NAMALWA (cell line): ENCODE measurements around the gene CCNK.

ENCODE experiments used
- DNase-seq: peaks from one replicate; pipeline ENCODE4 v3.0.0-alpha.2; 2015; ENCODE audit warnings: low spot score

CCNK gene

DNA sequence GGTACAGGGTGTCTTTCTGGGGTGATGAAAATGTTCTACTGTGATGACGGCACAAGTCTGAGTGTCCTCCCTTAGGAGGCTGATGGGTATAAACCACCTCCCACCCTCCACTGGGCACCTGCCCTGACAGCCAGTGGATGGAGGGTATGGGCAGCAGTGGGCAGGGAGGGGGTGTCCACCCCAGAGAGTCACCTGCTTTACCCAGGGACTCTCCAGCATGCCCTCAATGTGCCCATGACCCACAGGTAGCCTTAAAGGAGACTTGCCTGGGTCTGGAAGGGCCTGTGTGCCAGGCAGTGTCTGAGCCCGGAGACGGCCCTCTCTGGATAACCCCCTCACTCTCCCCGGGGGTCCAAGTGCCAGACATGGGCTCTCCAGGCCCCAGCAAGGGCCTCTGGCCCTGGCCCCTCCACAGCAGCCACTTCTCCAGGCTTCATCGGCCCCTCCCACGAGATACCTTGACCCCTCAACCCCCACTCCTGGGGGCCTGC is 38.8 kb downstream of the CCNK start:
- DNase-seq: no peak

DNA sequence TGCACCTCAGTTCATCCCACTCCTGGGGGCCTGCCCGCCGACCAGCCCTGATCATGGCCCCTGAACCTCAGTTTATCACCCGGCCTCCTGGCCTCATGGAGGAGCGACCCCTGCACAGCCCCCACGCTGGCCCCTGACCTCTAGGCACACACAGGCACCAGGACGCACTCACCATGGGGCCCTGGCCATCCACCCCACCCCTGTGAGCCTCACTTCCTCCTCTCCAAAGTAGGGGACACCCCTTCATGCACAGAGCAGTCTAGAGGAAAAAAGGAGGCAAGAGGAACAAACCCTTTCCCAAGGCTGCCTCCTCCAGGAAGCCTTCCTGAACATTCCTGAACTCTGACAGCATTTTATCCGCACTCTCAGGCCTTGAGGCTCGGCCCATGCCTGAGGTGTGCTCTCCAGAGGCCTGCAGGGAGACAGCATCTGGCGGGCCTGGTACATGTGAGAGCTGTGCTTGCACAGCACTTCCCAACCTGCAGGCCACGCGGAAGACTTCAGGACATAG is 39.4 kb downstream of the CCNK start:
- no peak for DNase-seq

DNA sequence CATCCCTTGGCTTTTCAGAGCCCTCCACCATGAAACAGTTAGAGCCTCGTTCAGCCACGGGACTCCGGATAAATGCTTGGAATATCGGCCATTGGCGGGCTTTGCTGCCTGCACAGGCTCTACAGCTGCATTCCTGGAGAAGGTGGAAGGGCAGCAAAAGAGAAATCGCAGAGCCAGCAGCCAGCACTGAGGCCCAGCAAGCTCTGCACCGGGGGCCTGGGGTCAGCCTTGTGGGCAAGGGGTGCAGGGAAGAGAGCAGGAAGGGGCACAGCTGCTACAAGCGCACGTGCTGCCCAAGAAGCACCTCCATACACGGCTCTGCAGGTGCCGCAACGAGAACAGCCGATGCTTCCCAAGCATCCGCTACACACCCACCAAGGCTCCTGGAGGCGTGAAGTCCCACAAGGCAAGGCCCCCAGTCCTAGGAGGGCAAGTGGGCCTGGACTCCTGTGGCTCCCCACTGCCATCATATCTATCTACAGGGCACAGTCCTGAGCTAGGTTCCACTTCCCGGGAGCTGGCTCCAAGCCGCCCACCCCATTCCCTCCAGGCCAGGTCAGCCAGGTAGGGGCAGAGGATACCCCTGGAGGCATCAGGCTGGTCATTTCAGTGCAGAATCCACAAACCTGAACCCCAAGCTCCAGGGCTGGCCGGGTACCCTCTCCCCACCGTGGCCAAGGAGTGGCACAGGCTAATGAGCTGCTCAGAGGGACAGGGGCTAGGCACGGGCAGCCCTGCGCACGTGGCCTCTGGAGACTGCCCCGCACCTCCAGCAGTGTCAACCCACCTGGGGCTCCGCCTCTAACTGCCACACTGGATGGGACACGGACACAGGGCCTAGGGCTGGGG is 40.2 kb downstream of the CCNK start:
- DNase-seq: no peak

DNA sequence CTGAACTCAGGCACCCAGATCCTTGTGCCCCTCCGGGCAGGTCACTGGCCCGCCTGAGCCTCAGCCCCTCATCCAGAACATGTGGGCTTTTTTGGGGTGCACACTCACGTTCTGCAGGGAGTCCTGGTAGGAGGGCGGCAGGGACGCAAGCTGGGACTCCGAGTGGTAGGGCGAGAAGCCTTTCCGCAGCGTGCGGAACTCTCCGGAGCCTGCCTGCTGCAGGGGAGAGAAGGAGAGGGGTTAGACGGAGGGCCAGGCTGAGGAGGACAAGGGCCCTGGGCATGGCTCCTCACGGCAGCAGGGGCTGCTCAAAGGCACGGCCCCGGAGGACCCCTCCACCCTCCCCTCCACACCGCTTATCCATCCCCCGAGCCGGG is 40.8 kb downstream of the CCNK start:
- DNase-seq: no peak

DNA sequence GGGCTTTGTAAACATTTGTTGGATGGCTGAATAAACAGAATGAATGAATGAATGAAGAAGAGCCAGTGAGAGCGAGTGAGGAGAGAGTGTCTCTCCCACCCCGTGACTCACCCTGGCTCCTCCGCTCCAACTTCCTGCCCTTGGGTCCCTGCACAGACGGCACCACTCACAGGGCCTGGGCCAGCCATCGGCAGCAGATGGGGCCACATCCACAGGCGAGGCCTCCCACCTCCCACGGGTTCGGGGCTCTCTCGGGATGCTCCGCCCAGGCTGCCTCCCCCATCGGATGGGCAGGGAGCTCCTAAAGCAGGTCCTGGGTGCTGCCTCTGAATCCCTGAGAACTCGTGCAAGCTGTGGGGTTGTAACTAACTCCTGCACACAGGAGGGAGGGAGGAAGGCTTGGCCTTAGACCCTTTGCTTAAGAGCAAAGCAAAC is 41.3 kb downstream of the CCNK start:
- no peak for DNase-seq

DNA sequence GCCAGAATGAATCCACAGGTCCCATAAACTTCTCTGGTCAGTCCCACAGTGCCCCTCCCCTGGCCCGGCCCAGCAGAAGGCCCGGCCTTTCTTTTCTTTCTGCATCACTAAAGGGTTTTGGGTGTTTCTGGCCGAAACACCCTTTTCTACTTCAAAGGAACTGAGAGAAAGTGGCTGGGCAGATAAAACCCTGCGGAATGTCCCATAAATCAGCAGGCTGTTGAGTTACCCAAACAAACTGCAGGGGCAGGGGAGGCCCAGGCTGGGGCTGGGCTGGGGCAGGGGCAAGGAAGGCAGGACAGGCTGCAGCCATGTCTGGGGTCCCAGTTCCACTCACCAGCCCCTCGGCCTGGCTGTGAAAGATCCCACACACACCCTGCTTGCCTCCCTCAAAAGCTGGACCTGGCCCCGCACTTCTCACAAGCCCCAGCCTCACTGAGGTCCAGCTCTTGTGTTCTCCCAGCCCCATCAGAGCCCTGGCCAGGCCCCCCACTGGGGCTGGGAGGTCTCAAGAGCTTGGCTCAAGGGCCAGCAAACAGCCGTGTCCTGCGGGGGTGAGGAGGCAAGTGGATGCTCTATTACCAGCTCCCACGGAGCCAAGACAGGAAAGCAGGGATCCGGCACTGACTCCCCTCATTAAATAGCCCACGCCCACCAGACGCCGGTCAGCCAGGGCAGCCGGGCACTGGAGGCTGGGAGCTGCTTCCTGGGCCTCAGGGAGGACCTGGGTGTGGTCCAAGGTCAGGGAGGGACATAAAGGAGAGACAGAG is 41.9 kb downstream of the CCNK start:
- no peak for DNase-seq

DNA sequence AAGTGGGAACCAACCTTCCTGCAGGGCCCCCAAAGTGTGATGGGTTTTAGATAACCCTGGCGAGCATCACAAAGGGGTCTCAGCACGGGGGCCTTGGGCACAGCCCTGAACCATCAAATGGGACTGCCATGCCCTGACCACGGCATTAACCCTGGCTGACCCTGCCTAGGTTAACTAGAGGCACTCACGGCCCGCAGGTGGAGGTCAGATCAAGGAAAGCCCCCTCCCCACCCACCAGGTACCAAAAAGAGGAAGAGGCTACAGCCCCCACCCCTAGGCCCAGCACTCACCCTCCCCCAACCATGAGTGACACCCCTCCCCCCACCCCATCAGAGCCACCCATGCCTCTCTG is 42.5 kb downstream of the CCNK start:
- no peak for DNase-seq

DNA sequence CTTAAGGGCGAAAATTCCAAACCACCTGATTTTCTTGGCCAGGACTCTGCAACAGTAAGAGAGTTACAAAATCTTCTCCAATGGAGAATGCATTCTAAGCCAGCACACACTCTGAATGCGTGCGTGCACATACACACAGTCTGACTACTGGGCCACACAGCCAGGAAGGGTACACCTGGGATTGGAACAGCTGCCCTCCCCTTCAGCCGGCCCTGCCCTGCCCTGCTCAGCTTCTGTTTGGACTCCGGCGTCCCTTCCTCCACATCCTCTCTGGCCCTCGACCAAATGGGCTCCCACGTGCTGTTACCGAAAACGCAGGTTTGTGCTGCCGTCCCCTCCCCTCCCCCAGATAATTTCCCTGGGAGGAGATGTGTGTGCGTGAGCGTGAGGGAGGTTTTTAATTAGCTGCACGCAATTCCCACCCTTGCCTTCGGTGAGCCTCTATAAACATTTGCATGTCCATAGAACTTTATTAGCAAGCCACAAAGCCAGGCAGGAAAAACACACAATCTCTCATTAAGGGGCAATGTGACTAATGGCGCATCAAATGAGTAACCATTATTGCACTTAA is 43.0 kb downstream of the CCNK start:
- DNase-seq: no peak

DNA sequence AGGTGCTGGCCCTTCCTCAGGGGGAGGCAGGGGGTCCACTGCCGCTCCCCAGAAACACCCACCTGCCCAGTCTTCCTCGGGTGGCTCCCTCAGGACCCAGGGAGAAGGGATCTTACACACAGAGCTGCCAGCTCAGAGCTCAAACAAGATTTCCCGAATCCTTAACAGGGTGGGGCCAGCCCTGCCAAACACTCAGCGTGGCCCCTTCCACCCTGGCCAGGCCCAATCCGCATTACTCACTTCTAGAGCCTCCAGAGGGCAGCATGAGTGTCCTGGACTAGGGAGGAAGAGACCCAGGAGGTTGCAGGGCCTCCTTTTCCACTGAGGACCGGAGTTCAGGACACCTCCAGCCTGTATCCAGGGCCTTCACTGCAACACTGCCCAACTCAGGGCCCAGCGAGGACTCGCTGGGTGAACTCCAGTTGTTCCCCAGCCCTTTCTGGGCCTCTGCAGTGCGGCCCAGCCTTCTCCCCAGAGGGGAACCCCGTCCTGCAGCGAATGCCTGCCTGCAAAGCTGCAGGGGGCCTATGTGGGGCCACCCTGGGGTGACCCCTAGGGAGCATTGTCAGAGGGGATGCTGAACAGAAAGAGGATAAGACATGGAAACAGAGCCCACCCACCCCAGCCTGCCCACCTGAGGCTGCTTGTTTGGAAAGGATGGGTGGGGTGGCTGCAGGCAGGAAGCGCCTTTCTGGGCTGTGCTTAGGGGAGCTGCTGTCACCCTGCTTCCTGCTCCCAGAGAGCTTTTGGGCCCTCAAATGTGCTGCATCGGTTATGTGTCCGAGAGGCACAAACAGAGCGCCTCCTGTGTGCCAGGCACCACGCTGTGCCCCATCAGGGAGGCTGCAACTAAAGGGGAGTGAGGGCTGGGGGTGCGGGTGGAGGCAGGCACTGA is 43.8 kb downstream of the CCNK start:
- no peak for DNase-seq

DNA sequence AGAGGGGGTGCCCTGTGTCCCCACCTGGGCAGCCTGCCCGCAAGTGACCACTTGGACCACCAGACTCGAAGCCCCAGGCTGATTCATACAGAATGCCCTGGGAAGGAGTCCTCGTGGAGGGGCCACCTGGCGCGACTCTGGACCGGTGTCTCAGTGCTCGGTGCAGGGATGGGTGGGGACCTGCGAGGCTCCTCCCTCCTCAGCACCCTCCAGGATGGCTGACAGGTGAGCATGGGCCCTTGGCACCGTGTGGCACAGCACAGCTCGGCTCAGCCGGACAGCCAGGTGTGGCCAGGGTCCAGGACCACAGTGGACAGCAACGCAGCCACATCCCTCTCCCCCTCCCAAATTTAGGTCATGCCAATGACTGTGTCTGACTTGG is 44.5 kb downstream of the CCNK start:
- DNase-seq: no peak

DNA sequence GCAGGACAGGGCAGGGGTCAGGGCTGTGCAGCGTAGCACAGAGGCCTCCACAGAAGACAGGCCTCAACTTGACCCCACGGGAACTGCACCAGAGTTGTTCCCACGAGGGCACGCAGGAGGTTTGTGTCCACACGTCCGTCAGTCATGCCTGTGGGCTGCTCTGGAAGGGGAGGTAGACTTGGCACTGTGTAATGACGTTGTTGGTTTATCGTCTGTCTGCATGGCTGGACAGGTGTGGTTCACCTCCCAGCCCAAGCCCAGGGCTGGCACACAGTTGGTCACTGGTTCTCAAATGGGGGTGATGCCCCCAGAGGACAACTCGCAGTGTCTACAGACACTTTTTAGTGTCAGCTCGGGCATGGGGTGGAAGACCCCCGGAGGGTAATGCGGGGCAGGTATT is 45.8 kb downstream of the CCNK start:
- no peak for DNase-seq

DNA sequence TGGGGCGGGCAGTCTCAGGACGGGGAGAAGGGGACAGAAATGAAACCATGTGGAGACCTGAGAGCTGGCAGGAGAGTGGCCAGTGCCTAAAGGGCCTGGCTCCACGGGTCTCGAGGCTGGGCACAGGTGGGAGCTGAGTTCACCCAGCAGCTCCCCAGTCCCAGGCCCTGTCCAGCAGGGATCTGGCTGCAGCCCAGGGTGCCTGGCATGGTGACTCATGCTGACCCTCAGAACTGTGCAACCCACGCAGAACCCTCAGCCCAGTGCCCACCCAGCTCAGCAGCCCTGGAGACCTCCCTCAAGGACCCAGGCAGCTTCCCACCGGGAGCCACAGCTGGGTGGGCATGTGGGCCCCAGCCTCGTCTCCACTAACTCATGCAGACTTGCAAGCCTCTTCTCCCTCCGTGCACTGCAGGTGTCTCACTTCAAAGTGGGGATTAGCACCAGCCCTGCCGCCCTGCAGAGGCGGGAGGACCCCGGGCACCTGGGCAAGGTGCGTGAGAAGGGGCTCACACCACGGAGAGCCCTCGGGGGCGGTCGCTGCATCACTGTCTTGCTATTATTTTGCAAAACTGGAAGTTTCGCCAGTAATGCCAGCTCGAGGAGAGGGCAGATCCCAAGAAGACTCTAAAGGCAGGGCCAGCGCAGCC is 46.3 kb downstream of the CCNK start:
- no peak for DNase-seq

DNA sequence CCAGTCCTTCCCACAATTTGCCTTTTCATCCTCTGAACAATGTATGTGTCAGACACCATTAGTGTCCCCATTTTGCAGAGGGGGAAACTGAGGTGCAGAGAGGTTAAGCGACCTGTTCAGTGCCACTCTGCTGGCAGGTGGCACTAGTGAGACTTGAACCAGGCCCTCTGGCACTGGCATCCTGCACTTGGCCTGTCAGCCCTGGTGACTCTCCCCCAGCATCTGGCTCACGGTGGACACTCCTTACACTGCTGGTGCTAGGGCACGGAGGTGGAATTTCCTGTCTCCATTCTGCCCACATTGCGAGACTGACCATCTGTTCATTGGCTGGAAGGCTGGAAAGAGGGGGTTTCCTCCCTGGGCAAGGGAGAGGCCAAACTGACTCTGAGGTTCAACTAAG is 48.7 kb downstream of the CCNK start:
- DNase-seq: no peak

DNA sequence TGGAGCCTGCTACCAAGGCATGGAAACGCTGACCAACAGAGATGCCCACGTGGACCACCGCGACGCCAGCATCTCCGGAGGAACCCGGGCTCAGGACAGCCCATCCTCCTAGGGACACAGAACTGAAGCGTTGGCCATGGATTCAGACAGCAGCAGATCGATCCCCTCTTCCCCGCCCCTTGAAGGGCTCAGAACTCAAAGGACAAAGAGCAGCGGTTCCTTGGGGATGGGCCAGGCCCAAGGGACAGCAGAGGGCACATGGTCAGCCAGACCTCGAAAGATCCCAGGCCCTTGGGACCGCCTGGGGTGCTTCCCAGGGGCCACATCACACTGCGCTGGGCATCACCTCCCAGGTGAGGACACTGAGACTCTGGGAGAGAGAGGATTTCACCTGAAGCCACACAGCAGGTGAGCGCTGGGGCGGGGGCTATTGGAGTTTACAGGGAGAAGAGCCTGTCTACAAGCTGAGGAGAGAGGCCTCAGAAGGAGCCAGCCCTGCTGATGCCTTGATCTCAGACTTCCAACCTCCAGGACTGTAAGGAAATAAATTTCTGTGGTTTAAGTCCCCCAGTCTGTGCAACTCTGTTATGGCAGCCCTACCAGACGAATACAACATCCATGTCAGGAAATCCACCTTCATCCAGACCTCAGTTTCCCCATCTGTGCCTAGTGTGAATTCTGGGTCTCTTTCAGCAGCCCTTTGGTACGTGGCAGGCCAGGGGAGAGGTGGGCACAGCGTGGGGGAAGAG is 49.4 kb downstream of the CCNK start:
- DNase-seq: no peak

DNA sequence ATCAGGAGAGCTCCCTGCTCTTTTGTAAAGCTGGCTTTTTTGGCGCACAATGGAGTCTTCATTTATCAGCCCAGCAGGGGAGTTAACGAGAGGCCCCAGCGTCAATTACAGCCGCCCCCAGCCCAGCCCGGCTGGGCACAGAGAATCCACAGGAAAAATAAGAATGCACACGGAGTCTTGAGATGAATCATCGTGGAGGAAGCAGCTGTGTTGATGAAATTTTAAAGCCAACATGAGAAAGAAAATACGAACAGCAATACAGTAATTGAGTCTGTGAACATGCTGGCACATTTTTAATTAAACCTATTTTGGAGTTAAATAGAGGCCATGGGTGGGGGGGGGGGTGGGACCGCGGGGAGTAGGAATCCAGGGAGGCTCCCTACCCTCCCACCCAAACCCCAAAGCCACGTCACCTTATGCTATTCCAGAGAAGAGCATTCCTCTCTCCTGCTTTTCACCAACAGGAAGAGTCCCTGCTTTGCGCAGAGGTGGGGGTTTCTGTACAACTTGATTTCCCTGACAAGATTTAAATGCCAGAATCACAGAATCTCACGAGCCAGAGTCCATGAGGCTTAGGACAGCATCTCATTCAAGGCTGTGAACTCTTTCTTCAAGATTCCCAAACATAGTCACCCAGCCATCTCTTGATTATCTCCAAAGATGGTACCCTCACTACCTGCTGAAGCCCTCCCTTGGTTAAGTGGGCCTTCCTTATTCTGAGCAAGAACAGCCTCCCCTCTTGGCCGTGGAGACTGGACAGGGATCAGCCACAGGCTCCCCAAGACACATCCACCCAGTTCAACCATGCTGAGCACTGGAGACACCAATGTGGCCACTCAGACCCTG is 50.3 kb downstream of the CCNK start:
- no peak for DNase-seq

DNA sequence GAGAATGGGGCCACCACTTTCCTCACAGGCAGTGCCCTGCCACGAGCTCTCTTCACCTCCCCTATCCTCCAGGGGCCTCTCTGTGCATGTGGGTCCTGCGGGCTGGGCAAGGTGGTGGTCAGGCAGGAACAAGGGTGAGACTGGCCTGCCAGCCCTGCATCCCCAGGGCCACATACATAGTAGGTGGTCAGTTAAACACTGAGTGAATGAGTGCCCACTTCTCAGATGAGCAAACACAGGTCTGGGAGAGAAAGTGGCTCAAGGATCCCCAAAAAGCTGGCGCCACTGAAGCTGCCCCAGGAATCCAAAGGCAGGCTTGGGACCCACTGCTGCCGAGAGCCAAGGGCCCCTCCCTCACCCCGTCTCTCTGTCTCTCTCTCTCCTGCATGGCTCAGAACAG is 51.1 kb downstream of the CCNK start:
- DNase-seq: no peak

DNA sequence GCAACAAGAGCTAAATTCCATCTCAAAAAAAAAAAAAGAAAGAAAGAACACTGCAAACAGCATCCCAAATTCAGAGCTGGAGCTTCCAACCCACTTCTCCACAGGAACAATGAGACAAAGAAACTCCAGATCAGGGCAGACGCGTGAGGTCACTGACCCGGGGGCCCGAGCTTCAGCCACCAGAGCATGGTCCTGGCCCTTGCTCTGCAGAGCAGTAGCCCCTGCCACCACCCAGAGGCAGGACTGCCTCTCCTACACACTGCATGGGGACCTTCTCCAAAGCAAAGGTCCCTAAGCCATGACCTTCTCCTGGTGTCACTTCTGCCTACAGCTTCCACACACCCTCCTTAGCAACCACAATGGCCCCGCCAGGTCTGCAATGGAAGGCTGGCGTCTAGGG is 53.1 kb downstream of the CCNK start:
- DNase-seq: no peak

DNA sequence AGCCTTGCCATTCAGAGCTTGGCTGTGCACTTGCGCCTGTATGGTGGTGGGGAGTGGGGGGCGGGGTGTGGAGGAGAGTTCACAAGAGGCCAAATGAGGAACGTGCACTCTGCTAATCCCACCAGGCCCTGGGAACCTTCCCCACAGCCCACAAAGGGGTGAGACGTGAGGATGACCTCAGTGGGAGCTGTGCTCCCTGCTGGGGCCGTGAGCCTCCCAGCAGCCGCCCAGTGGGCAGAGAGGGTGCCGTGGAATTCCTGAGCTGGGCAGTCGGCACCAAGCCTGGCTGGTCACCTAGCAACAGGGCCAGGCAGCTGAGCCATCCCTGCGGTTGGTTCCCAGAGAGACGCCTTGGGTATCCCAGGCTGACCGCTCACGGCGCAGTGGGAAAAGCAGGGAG is 53.7 kb downstream of the CCNK start:
- DNase-seq: no peak

DNA sequence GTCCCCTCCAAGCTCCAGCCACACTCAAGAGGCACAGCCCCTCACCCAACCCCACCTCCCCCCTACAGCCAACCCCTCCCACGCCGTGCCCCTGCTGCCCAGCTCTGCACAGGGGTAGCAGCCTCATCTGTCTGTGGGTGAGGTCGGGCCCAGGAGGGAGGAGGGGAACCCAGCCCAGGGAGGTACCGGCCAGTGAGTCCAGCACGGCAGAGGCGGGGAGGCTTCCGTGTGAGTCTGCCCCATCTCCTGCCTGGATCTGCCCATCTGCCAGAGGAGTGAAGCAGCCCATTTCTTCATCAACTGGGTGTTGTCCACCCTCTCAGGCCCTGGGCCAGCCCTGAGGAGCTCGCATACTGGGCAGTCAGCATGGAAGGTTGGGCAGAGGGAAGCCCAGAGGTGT is 54.2 kb downstream of the CCNK start:
- no peak for DNase-seq
